HL-60 (cell line): ENCODE measurements around the gene KAZN.

Source experiments
- DNase-seq, 2 experiments: peaks; one replicate each; pipeline ENCODE4 v3.0.0-alpha.2; 2010 to 2020; ENCODE audit warnings: low read depth in 1 of 2, low spot score in 1 of 2
- H3K27ac ChIP-seq: fragments of 250-450 bp; sonication (Bioruptor Pico); replicated peaks from 2 replicates; pipeline ENCODE4 v1.5.1; 2020; ENCODE audit warnings: mild to moderate bottlenecking, moderate library complexity
- H3K27me3 ChIP-seq: fragments of 250-450 bp; sonication (Bioruptor Pico); 2 replicates; pipeline ENCODE4 v1.5.1; 2021; ENCODE audit warnings: mild to moderate bottlenecking, moderate library complexity; ENCODE audit not compliant: insufficient read depth, poor library complexity, severe bottlenecking
- H3K4me3 ChIP-seq: replicated peaks from 2 replicates; pipeline ENCODE4 v1.5.1; 2011; ENCODE audit warnings: mild to moderate bottlenecking, control low read depth, low read length; ENCODE audit not compliant: insufficient read depth
- CTCF ChIP-seq: IDR thresholded peaks from one replicate; pipeline ENCODE4 v1.5.1; 2011; ENCODE audit warnings: low read length, control low read depth, inconsistent platforms; ENCODE audit not compliant: insufficient read depth
- GABPA ChIP-seq: IDR thresholded peaks from 2 replicates; pipeline ENCODE4 v1.6.1; 2012; ENCODE audit warnings: low read depth
- POLR2AphosphoS5 ChIP-seq: IDR thresholded peaks from 2 replicates; pipeline ENCODE4 v1.6.1; 2012; ENCODE audit warnings: low read depth
- REST ChIP-seq: IDR thresholded peaks from 2 replicates; pipeline ENCODE4 v1.6.1; 2012; ENCODE audit warnings: low read depth; ENCODE audit not compliant: insufficient replicate concordance
- SPI1 ChIP-seq: IDR thresholded peaks from 2 replicates; pipeline ENCODE4 v1.6.1; 2012; ENCODE audit warnings: low read depth, mild to moderate bottlenecking, borderline replicate concordance

The KAZN gene

GRCh38 chr1:15155191-15155590, 556.7 kb downstream of the KAZN start:
- DNase-seq, result no peak
- no peak overlapping the region for H3K4me3 ChIP-seq
- TF ChIP-seq SPI1, result no peak
- no peak for TF ChIP-seq CTCF
- TF ChIP-seq REST, result no peak
- TF ChIP-seq GABPA, result no peak
- TF ChIP-seq POLR2AphosphoS5, result no peak
- no peak overlapping the region for H3K27ac ChIP-seq
- H3K27me3 ChIP-seq, result peaks cover 33% of the 10 kb centered on the region

- TF ChIP-seq REST (no peak), POLR2AphosphoS5 (no peak), SPI1 (no peak), CTCF (no peak), GABPA (no peak)
- Histone ChIP-seq H3K27ac (no peak overlapping the region), H3K4me3 (no peak overlapping the region), H3K27me3 (peaks cover 28% of the 10 kb centered on the region)
- DNase-seq, result no peak
These were observed 557.6 kb downstream of the KAZN start for GRCh38 chr1:15155888-15156741.

- Histone ChIP-seq H3K27ac (no peak overlapping the region), H3K4me3 (no peak overlapping the region), H3K27me3 (peaks cover 25% of the 10 kb centered on the region)
- DNase-seq, result no peak
- TF ChIP-seq REST (no peak), POLR2AphosphoS5 (no peak), CTCF (no peak), GABPA (no peak), SPI1 (no peak)
These were observed 558.4 kb downstream of the KAZN start for GRCh38 chr1:15156807-15157380.
